Epithelial cell of alveolus of lung (primary cell): Measurements from ENCODE around the gene PPA1. TPM values are rescaled to one million over a fixed set of nuclear protein-coding genes. Genes with fewer than 3 reads are reported as not detected.

ENCODE experiments used
- total RNA-seq: library from RNA; depleted of rRNA; stranded (reverse); fragments of >200 nt; gene quantifications from 2 replicates; pipeline ENCODE4 v1.2.1, GENCODE V29; 2015

PPA1 gene
- 122 and 169 TPM in 2 replicates for total RNA-seq

GRCh38 chr10:70233109-70233938 lies at the start of gene PPA1:
TSS of gene PPA1 (minus strand) at chr10:70233429. CDS start at chr10:70233327, 102 bp downstream.

Other genes with a start within 250 kb of the PPA1 start
- 30.7 and 42.5 TPM in 2 replicates for gene MACROH2A2, start 180.6 kb downstream of the PPA1 start, total RNA-seq
- gene AIFM2, start 100.6 kb downstream of the PPA1 start, total RNA-seq, result 7.0 and 7.2 TPM in 2 replicates
- 7.9 and 10.6 TPM in 2 replicates for gene TYSND1, start 86.7 kb downstream of the PPA1 start, total RNA-seq
- 83.7 and 89.1 TPM in 2 replicates for gene SAR1A, start 62.9 kb downstream of the PPA1 start, total RNA-seq
- not detected in 2 replicates for gene NPFFR1, start 50.6 kb upstream of the PPA1 start, total RNA-seq
- gene LRRC20, start 149.2 kb upstream of the PPA1 start, total RNA-seq, result 12.6 and 15.1 TPM in 2 replicates
- gene EIF4EBP2, start 170.7 kb upstream of the PPA1 start, total RNA-seq, result 19.9 and 52.8 TPM in 2 replicates
- gene NODAL, start 208.3 kb upstream of the PPA1 start, total RNA-seq, result not detected in 2 replicates
- gene PALD1, start 245.3 kb upstream of the PPA1 start, total RNA-seq, result 2.3 and 2.5 TPM in 2 replicates